IMR-90 (cell line): ENCODE data around the gene SLC17A9.

Experiments used
- MXI1 ChIP-seq: IDR thresholded peaks from 2 replicates; pipeline ENCODE4 v1.6.1; 2012; ENCODE audit warnings: low read depth, mild to moderate bottlenecking, low read length, moderate library complexity, borderline replicate concordance
- POLR2A ChIP-seq: IDR thresholded peaks from 2 replicates; pipeline ENCODE4 v1.6.1; 2012; ENCODE audit warnings: mild to moderate bottlenecking, low read depth, low read length
- RAD21 ChIP-seq: IDR thresholded peaks from 2 replicates; pipeline ENCODE4 v1.6.1; 2012; ENCODE audit warnings: low read length, improper control_type of control experiment
- TF ChIP-seq, protein P1 (sequence below): conservative IDR thresholded peaks from 2 replicates; pipeline ENCODE4 v1.5.1; 2012; ENCODE audit warnings: mild to moderate bottlenecking, low read depth, low read length, improper control_type of control experiment
- TF ChIP-seq, protein P2 (sequence below): fragments of 150-350 bp; IDR thresholded peaks from 2 replicates; pipeline ENCODE4 v1.6.1; 2017; ENCODE audit warnings: mild to moderate bottlenecking, antibody characterized with exemption, low read length, low read depth

DNA sequence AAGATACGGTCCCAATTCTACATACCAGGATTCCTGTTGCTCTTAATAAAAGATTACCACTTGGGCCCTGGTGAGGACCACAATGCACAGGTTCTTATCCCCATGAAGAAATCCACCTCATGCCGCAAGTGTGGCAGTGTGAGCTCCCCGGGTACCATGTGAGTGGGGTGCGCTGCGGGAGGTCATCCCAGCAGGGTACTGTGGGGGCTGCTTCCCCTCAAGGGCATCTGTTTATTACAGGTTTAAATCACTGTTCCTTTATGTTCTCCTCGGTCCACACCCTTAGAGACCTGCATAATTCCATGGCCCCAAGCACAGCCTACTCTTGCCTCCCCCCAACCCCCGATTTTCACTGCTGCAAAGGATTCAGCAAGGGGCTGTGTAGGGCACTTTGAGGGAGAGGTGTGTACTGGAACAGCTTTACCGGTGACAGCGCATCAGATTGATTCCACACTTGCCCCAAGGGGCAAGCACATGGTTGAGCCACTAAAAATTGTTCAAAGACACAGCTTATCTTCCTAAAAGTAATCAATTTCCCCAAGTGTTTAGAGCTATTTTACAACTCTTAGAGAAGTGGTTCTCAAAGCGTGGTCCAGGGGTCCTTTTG, 32.4 kb upstream of the SLC17A9 start:
- TF ChIP-seq POLR2A: no peak
- TF ChIP-seq, protein P1, sequence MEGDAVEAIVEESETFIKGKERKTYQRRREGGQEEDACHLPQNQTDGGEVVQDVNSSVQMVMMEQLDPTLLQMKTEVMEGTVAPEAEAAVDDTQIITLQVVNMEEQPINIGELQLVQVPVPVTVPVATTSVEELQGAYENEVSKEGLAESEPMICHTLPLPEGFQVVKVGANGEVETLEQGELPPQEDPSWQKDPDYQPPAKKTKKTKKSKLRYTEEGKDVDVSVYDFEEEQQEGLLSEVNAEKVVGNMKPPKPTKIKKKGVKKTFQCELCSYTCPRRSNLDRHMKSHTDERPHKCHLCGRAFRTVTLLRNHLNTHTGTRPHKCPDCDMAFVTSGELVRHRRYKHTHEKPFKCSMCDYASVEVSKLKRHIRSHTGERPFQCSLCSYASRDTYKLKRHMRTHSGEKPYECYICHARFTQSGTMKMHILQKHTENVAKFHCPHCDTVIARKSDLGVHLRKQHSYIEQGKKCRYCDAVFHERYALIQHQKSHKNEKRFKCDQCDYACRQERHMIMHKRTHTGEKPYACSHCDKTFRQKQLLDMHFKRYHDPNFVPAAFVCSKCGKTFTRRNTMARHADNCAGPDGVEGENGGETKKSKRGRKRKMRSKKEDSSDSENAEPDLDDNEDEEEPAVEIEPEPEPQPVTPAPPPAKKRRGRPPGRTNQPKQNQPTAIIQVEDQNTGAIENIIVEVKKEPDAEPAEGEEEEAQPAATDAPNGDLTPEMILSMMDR: no peak
- TF ChIP-seq MXI1: no peak
- TF ChIP-seq, protein P2, sequence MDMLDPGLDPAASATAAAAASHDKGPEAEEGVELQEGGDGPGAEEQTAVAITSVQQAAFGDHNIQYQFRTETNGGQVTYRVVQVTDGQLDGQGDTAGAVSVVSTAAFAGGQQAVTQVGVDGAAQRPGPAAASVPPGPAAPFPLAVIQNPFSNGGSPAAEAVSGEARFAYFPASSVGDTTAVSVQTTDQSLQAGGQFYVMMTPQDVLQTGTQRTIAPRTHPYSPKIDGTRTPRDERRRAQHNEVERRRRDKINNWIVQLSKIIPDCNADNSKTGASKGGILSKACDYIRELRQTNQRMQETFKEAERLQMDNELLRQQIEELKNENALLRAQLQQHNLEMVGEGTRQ: no peak
- TF ChIP-seq RAD21: no peak
